ENCODE results near the gene PTAFR.

- TF ChIP-seq POLR2AphosphoS5 (IDR thresholded peaks at IDR 0.05; ENCODE audit: low read depth, low read length) (no peak), REST (IDR thresholded peaks at IDR 0.05; ENCODE audit: insufficient read depth in 1 of 2, low read depth in 2 of 2, low read length in 2 of 2) (no peak), TAF1 (IDR thresholded peaks at IDR 0.05; ENCODE audit: borderline replicate concordance, insufficient read depth, low read length) (no peak), SIN3A (IDR thresholded peaks at IDR 0.05; ENCODE audit: borderline replicate concordance, insufficient read depth, low read length) (no peak), FOXP2 (optimal IDR thresholded peaks at IDR 0.05; ENCODE audit: borderline replicate concordance, extremely low read depth, extremely low read length, insufficient read depth) (no peak)
Observed at GRCh38 chr1:28114844-28115243, 61.6 kb downstream of the PTAFR start.
